Epidermal melanocyte (primary cell): ENCODE results near the gene BIN2.
A peak's percentile ranks its signal among the peaks of the same experiment; 100 is the strongest.
"Not testable (repeated sequence)": the region's sequence is repeated elsewhere in the genome, so short reads cannot be mapped to it uniquely, and the experiment has no call there.

ENCODE experiments used
- DNase-seq: peaks from one replicate; pipeline ENCODE4 v3.0.0; 2011; ENCODE audit warnings: low spot score; ENCODE audit not compliant: insufficient read length

Gene BIN2

DNA sequence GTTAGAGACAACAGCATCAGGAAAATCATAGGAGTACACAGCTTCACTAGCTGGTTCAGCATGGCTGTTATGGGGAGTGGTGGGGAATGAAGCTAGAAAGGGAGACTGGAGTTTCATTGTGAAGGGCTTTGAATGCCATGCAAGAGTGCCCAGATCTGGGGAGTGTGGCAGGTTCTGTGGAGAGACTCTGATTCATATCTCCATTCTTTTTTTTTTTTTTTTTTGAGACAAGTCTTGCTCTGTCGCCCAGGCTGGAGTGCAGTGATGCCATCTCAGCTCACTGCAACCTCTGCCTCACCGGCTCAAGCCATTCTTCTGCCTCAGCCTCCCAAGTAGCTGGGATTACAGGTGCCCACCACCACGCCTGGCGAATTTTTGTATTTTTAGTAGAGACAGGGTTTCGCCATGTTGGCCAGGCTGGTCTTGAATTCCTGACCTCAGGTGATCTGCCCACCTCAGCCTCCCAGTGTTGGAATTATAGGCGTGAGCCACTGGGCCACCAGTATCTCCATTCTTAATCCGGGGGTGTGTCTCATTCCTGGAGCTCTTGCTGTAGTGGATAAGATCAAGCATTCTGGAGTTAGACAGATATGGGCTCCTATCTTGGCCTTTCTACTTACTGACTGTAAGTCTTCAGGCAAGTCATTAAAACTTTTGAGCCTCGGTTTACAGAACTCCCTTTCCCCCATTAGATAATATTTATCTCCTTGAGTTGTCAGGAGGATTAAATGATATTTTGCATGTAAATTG lies 5.7 kb downstream of the BIN2 start:
- DNase-seq, result not testable (repeated sequence)

DNA sequence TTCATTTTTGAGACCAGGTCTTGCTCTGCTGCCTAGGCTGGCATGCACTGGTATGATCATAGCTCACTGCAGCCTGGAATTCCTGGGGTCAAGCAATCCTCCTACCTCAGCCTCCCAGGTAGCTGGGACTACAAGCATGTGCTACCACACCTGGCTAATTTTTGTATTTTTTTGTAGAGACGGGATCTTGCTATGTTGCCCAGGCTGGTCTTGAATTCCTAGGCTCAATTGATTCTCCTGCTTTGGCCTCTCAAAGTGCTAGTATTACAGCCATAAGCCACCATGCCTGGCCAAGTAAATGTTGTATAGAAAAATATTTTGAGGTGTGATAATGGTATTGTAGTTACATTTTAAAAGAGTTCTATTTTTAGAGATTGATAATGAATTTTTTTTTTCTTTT lies 12.6 kb downstream of the BIN2 start:
- DNase-seq, result no peak

DNA sequence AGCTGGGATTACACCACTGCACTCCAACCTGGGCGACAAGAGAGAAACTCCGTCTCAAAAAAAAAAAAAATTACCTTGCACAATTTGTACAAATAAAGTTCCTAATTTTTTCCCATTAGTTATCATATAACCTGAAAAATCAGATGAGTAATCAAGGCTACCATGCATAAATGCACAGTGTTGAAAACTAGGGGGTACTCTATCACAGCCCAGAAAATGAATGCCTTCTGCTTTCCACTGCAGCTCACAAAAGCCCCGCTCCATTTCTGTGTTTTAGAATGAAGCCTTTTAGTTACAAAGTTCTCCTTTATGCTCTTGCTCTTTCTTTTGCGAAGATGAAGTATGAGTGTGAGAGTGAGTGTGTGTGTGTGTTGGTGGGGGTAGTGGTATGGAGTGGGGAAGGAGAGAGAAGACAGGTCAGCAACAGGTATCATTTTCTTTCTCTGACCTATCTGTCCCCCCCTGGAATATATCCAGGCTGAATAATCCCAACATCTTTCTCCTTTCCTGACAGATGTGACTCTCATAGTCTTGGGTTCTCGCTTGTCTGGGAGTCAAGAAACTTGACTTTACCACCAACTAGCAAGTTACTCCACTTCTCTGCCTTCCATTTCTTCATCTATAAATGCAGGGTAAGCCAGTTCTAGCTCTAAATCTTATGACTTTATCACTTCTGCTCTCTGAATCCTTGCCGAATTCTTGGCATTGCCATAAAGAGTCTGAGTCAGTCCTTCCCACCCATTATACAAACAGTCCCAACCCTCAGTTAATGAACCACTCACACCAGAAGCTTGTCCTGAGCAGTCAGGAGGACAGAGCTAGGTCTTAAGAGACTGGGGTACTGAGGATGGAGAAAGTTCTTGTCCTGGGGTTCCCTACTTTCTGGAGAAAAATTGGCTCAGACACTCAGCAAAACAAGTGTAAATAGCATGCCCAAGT lies 16.1 kb downstream of the BIN2 start:
- no peak for DNase-seq

- DNase-seq, result no peak
These were observed 17.5 kb downstream of the BIN2 start for GRCh38 chr12:51306507-51306906.

- DNase-seq, result not testable (repeated sequence)
These were observed 23.2 kb downstream of the BIN2 start for GRCh38 chr12:51300768-51301167.

DNA sequence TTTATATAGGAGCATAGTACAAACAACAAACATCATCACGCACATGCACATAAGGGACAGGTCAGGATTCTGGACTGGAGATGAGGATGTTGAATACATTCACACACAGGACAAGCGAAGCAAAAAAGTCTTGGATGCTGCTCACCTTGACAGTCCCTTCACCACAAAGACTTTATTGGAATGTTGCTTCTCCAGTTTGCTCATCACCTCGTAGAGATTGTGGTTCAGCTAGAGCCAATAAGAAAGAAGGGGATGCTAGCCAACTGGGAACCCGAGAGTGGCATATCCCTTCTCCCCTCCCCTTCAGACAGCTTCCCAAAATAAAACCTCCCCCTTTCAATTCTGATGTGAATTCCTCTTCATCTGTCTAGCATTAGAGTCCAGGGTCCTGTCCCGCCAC lies 28.3 kb downstream of the BIN2 start:
- no peak for DNase-seq

DNA sequence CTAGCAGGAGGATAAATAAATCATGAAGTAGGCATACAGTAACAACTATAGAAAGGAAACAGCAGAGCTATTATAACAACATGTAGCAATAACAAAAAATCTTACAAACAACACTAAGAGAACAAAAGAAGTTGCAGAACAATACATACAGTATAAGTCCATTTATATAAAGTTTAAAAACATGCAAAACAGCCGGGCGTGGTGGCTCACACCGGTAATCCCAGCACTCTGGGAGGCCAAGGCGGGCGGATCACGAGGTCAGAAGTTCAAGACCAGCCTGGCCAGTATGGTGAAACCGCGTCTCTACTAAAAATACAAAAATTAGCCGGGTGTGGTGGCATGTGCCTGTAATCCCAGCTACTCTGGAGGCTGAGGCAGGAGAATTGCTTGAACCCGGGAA lies 29.9 kb downstream of the BIN2 start:
- DNase-seq, result not testable (repeated sequence)

DNA sequence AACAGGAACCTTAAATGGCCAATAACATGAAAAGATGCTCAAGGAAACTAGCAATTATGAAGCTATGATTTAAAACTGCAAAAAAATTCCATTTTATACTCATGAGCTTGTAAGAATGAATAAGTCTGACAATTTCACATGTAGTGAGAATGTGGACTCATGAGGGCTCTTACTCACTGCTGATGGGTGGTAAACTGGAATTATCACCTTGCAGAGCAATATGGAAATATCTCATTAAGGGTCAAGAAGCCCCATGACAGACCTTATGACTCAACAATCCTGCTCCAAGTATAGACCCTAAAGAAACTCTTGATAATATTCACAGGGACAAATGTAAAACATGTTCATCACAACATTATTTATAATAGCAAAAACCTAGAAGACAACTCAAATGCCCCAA lies 30.3 kb downstream of the BIN2 start:
- no peak for DNase-seq

DNA sequence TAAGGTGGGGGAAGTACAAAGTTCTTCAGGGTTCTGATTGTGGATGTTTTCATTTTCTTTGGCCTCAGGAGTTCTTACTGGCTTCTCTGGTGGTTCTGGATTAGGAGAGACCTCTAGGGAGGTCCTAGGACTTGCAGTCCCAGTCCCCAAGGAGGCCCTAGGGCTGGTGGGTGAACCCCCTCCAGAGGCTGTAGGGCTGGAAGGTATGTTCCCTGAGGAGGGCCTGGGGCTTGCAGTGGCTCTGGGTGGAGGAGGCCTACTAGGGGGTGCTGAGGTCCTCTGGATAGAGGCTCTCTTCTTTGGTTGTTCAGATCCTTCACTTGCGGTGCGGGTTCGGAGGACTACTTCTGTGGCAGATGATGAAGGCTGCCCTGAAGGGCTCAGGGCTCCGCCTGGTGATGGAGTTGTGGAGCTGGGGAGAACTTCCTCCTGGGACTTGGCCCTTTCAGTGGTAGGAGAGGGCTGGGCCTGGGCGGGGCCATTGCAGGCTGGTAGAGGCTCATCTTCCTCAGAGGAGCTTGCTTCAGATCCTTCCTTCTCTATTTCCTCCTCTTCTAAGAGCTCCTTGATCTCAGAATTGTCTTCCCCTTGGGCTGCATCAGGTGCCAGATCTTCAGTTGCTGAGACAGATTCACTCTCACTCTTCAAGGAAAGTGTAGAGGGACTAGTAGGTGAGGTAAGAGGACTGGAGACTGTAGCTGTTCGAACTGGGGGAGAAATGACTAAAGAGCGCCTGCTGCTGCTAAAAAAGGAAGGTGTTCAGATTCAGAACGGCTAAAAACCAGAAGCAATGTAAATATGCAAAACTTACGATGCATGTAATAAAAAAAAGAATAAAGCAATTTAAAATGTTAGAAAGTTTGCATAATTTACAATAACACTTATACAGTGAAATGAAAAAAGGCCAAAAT lies 32.1 kb downstream of the BIN2 start:
- not testable (repeated sequence) for DNase-seq

- no peak for DNase-seq
These were observed 38.1 kb downstream of the BIN2 start for GRCh38 chr12:51285843-51286242.

DNA sequence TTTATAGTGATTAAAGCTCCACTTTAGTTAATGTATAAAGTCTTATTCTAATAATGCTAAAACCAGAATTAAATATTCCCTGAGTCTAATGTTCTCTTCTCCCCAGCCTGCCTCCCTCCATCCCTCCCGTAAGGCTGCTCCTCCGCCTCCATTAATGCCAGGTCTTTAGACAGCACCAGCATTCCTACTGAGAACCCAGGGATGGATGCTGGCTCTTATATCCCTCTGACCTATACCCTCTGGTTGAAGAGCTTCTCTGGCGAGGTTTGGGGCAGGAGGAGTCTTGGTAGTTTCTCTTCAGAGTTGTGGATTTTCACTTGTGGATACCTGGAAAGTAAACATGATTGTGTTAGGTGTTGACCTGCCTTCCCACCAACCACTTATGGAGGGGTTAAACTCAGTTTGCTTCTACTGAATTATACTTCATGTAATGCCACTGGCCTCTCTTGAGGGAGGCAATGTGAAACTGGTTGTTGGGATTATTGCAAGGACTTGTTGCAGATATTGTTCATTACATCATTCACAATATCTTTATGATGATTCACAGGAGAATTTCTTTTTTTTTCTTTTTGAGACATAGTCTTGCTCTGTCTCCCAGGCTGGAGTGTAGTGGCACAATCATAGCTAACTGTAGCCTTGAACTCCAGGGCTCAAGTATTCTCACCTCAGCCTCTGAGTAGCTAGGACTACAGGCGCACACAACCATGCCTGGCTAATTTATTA lies 42.6 kb downstream of the BIN2 start:
- DNase-seq, result no peak

- DNase-seq, result no peak
These were observed 48.9 kb downstream of the BIN2 start for GRCh38 chr12:51275088-51275487.

GRCh38 chr12:51272810-51273209 lies 51.2 kb downstream of the BIN2 start:
- not testable (repeated sequence) for DNase-seq

GRCh38 chr12:51270951-51271518 lies 52.9 kb downstream of the BIN2 start:
- DNase-seq, result no peak

DNA sequence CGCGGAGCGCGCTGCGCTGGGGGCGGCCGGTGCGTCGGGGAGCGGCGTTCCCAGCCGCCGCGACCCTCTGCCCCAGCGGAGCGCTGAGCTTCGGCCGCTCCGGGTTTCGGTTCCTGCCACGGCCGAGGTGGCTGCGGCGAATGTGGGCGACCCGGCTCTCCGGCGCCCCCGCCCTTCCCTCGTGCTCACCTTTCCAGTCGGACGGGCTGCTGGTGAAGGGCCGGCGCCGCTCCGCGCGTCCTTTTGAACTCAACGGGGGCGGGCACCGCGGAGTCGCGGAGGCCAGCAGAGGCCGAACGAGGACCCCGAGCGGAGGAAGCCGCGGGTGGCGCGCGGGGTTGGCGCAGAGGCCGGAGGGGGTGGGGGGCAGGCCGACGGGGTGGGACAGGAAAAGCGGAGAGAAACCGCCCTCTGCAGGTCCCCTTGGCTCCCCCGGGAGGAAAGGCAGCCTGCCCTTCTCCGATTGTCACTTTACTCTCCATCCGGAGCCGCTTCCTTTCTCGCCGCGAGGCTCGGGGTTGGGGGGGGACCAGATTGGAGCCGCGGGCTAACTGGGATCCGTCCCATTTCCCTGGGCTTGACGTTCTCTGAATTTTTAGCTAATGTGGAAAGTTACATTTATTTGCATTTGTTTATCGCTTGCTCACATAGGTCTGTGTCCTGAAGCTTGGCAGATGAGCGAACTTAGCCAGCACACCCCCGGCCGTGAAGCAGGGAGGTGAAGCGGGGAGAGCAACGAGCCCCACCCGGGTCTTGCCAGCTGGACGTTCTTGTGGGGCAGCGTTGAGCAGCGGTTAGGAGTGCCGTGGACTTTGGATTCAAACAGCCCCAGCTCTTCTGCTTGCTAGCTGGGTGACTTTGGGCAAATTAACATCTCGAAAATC lies 53.7 kb downstream of the BIN2 start, which contains the start of gene SMAGP:
Gene SMAGP, minus strand, starts transcription at position 349 of the 884 bp plus-strand sequence. CDS start 1,137 bp downstream, outside the sequence.
- peak; percentile 41 for DNase-seq

- no peak for DNase-seq
These were observed 54.6 kb downstream of the BIN2 start for GRCh38 chr12:51269174-51270066.

DNA sequence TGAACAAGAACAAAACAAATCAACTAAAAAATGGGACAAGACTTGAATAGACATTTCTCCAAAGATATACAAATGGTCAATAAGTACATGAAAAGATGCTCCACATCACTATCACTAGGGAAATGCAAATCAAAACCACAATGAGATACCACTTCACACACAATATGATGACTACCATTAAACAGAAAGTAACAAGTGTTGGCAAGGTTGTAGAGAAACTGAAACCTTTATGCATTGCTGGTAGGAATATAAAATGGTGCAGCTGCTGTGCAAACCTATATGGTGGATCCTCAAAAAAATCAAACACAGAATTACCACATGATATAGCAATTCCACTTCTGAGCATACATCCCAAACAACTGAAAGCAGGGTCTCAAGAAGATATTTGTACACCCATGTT lies 59.0 kb downstream of the BIN2 start:
- DNase-seq, result no peak

DNA sequence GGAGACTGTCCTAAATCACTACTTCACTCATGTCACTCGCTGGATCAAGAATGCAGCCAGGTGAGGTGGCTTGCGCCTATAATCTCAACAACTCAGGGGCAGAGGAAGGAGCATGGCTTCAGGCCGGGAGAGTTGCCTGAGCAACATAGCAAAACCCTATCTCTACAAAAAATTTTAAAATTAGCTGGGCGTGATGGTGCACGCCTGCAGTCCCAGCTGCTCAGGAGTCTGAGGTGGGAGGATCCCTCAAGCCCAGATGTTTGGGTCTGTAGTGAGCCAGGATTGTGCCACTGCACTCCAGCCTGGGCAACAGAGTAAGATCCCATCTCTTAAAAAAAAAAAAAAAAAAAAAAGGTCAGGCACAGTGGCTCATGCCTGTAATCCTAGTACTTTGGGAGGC lies 59.7 kb downstream of the BIN2 start:
- no peak for DNase-seq
